Suppressor macrophage (primary cell): ENCODE data around the gene BHLHE40.
A peak's percentile ranks its signal among the peaks of the same experiment; 100 is the strongest.
"Not testable (repeated sequence)": the region's sequence is repeated elsewhere in the genome, so short reads cannot be mapped to it uniquely, and the experiment has no call there.

Source experiments
- DNase-seq, 4 experiments: peaks; one replicate each; pipeline ENCODE4 v3.0.0-alpha.2; 2020 to 2022

Gene BHLHE40

GRCh38 chr3:4963669-4964570, 15.3 kb upstream of the BHLHE40 start:
- peak in 3 of 4 experiments; percentile 41 to 59 (median 45) for DNase-seq

DNA sequence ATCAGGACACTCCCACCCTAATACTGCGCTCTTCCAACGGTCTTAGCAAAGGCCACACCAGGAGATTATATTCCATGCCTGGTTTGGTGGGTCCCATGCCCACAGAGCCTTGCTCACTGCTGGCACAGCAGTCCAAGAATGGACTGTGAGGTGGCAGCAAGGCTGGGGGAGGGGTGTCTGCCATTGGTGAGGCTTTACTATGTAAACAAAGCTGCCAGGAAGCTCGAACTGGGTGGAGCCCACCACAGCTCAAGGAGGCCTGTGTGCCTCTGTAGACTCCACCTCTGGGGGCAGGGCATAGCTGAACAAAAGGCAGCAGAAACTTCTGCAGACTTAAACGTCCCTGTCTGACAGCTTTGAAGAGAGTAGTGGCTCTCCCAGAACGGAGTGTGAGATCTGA, 13.2 kb upstream of the BHLHE40 start:
- not testable (repeated sequence) for DNase-seq

DNA sequence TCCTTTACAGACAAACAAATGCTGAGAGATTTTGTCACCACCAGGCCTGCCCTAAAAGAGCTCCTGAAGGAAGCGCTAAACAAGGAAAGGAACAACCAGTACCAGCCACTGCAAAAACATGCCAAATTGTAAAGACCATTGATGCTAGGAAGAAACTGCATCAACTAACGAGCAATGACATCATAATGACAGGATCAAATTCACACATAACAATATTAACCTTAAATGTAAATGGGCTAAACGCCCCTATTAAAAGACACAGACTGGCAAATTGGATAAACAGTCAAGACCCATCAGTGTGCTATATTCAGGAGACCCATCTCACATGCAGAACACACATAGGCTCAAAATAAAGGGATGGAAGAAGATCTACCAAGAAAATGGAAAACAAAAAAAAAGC, 11.6 kb upstream of the BHLHE40 start:
- not testable (repeated sequence) for DNase-seq

DNA sequence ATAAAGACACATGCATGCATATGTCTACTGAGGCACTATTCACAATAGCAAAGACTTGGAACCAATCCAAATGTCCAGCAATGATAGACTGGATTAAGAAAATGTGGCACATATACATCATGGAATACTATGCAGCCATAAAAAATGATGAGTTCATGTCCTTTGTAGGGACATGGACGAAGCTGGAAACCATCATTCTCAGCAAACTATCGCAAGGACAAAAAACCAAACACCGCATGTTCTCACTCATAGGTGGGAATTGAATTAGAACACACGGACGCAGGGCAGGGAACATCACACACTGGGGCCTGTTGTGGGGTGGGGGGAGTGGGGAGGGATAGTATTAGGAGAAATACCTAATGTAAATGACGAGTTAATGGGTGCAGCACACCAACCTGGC, 7.8 kb upstream of the BHLHE40 start:
- not testable (repeated sequence) for DNase-seq

- no peak for DNase-seq
These were observed 7.4 kb upstream of the BHLHE40 start for GRCh38 chr3:4971838-4972237.

DNA sequence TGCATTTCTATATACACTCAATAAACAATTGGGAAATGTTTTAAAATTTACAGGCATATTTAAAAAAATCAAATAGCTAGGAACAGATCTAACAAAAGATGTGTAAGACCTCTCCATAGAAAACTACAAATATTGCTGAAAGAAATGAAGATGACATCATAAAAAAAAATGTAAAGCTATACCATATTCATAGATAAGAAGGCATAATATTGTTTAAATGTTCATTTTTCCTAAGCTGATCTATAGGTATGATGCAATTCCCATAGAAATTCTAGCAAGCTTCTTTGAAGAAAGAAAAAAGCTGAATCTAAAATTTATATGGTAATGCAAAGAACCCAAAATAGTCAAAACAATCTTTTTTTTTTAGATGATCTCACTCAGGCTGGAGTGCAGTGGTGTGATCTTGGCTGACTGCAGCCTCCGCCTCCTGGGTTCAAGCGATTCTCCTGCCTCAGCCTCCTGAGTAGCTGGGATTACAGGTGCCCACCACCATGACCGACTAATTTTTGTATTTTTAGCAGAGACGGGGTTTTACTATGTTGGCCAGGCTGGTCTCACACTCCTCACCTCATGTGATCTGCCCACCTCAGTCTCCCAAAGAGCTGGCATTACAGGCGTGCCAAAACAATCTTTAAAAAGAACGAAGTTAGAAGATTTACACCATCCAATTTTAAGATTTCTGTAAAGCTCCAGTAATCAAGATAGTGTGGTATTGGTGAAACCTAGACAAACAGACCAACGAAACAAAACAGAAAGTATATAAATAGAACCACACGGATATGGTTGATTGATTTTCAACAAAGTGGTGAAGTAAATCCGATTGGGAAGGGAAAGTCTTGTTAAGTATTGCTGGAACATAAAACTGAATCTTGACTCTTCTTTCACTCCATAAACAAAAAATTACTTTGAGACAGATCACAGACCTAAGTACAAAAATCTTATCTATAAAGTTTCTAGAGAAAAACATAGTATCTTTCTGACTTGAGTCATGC, 6.3 kb upstream of the BHLHE40 start:
- DNase-seq = no peak

DNA sequence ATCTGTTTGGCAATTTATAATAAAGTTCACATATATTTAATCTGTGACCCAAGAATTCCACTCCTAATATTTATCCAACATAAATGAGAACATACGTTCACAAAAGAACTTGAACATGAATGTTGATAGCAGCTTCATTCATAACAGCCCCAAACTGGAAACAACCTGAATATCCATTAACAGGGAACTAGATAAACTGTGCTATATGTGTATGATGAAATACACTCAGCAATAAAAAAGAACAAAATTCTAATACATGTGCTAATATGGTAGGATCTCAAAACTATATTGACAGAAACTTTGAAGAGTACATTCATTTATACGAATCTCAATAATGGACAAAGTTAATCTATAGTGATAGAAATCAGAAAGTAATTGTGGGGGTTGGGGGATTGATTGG, 5.1 kb upstream of the BHLHE40 start:
- no peak for DNase-seq

DNA sequence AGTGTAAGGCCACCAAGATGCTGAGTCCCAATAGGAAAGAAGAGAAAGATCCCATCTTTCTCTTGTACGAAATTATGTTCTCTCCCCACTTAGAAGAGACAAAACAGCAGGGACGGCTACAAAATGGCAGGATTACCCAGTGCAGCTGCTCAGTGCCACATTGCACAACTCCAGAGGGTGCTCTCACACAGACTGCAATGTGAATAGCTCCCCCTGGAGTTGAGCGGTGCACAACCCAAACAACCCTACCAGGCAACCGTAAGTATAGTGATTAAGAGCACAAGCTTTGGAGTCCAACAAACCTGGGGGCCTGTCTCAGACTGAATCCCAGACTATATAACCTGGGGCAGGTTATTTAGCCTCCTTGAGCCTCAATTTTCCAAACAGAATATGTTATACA, 3.1 kb upstream of the BHLHE40 start:
- peak; percentile 72 to 90 (median 88) for DNase-seq

GRCh38 chr3:4977001-4977852, 2.0 kb upstream of the BHLHE40 start:
- peak; percentile 94 to 98 (median 94) for DNase-seq

- no peak for DNase-seq
These were observed 1.4 kb upstream of the BHLHE40 start for GRCh38 chr3:4977853-4978203.

DNA sequence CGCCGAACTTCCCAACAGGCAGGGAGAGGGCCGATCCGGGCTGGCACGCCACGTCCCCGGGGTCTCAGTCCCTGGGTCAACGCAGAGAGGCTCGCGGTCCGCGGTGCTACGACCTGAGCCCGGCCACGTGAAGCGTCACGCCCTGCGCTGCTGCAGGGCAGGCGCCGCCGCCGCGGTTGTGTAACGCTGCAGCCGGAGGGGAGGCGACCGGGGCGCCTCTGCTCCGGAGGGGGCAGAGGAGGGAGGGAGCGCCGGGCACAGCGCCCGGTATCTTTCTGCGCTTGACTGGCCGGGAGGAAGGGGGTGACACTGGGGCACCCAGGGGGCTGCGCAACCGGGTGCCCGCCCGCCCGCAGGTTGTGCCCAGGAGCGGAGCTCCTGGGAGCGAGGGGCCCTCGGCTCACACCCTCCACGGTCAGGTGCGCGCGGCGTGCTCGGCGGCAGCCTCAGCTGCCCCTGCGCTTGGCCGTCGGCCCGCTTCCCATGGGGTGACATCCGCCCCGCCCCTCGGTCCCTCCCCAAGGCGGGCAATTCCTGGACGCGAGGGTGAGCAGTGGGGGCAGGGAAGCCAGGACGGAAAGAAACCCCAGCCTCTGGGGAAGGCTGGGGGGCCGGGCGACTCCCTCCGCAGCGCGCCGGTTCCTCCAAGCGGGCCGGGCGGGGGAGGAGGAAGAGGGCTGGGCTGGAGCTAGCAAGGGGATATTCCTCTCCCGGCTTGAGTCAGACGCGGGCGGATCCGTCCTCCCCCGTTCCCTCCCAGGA, 852 bp upstream of the BHLHE40 start:
- DNase-seq = peak; percentile 99 to 100 (median 99)

- peak; percentile 98 to 99 (median 98) for DNase-seq
These were observed 240 bp upstream of the BHLHE40 start for GRCh38 chr3:4978966-4979427.

DNA sequence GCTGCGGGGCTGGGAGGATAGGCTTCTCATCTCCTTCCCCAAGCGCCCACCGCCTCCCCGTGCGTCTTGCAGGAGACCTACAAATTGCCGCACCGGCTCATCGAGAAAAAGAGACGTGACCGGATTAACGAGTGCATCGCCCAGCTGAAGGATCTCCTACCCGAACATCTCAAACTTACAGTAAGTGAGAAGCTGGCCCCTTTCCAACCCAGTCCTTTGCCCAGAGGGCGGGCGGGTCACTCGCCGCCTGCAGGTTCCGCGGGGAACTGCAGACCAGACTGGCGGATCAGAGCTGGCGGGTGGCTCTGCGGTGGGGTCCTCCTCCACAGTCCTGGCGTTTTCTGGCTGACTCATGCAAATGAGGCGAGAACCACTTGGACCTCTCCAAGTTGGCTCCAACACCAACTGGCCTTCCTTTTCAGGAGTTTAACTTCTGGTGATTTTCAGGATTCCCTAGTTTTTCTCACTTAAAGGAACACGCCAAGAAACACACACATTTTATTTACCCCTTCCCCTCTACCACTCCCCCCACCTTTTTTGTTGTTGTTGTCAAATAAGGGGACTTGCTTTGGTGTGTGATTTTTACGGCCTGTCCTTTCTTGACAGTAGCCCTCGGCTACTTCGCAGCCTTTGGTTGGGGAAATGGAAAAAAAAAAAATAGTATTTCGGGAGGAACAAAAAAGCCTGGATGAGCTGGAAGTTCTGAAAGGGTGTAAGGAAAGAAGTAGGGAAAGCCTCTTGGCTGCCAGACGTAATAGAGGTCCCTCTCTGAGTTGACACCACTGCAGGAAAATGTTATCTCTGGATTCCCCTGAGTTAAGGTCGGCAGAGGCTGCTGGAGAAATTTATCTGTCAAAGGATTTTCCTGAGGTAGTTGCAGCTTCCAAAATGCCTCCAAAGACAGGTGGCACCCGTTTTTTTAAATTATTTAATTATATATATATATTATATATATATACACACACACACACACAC, 1.3 kb downstream of the BHLHE40 start:
- peak; percentile 92 to 96 (median 95) for DNase-seq

- DNase-seq = peak; percentile 33 to 52 (median 50)
These were observed 2.0 kb downstream of the BHLHE40 start for GRCh38 chr3:4981294-4981664.

DNA sequence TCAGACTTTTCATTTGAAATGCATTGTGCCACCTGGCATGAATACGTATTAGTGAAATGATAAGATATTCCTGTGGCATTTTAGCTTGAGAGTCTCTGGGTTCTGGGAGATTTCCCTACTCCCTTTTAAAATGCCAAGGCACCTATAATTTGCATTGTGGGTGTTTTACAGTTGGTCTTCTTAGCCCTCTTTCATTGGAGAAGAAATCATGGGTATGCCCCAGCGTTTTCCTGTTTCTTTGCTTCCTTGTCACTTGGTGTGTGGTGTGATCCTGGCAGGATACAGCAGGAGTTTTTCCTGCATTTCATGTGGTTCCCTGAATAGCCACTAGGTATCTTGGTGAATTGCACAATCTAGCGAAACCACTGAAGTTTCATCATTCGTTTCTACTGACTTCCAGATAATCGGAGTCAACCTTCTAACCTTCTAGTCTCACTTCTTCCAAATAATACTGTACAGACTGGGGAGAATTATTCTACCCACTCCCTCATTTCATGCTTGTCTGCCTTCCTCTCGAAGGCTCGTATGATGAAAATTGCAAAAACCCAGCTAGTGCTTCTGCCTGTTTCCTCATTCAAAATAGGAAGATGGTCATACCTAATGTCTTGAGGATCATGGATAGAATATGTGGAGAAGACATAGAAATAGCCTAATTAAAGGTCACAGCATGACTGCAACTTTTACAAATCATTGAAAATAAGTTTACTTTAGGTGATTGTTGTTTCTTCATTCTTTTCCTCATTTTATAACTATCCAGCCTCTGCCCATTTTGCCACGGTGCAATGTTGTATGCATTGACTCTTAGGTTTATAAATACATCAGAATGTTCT, 2.6 kb downstream of the BHLHE40 start:
- peak; percentile 62 to 81 (median 70) for DNase-seq

- DNase-seq = peak; percentile 24 to 33 (median 26)
These were observed 3.8 kb downstream of the BHLHE40 start for GRCh38 chr3:4982773-4983738.

DNA sequence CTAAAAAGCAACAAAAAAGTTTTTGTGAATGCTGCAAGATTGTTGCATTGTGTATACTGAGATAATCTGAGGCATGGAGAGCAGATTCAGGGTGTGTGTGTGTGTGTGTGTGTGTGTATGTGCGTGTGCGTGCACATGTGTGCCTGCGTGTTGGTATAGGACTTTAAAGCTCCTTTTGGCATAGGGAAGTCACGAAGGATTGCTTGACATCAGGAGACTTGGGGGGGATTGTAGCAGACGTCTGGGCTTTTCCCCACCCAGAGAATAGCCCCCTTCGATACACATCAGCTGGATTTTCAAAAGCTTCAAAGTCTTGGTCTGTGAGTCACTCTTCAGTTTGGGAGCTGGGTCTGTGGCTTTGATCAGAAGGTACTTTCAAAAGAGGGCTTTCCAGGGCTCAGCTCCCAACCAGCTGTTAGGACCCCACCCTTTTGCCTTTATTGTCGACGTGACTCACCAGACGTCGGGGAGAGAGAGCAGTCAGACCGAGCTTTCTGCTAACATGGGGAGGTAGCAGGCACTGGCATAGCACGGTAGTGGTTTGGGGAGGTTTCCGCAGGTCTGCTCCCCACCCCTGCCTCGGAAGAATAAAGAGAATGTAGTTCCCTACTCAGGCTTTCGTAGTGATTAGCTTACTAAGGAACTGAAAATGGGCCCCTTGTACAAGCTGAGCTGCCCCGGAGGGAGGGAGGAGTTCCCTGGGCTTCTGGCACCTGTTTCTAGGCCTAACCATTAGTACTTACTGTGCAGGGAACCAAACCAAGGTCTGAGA, 4.7 kb downstream of the BHLHE40 start:
- peak; percentile 45 to 59 (median 54) for DNase-seq
